ENCODE data around the gene SLC9A7.
A peak's percentile ranks its signal among the peaks of the same experiment; 100 is the strongest.

The SLC9A7 gene

DNA sequence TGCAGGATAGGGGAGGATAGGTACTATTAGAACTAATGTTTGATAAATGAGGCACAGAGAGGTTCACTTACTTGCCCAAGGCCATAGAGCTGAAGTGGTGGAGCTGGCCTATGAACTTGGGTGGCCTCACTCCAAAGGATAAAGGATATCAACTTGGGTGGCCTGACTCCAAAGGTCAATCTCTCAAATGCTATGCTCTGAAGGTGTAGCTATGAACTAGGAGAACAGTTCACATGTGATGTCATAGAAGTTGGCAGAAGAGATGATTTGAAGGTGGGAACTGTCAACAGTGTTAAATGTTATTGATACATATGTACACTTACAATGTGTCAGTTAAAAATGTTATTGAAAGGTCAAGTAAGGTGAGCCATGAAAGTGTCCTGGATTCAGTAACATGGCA lies 191.5 kb downstream of the SLC9A7 start:
- DNase-seq, result no peak

GRCh38 chrX:46561824-46562657 lies 196.9 kb downstream of the SLC9A7 start:
- DNase-seq, result peak in 1 of 2 experiments; percentile 50

DNA sequence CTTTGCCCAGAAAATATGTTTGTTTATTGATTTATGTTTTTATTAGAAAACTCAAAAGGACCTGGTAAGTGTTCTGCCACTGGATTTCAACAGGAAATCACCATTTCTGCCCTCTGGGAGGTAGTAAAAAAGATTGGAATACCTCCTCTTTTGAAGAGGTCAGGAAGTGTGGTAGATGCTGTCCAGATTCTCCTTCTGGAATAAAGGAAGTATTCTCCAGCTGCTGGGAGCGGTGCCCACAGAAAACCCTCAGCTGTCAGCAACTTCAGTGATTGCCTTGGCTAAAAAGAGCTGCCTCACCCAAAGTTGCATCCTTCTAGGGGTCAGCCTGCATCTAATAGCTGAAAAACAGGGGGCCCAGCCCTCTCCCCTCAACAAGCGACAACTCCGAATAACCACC lies 199.9 kb downstream of the SLC9A7 start:
- no peak for DNase-seq

- DNase-seq, result no peak
Observed at GRCh38 chrX:46554942-46555341, 204.0 kb downstream of the SLC9A7 start.

DNA sequence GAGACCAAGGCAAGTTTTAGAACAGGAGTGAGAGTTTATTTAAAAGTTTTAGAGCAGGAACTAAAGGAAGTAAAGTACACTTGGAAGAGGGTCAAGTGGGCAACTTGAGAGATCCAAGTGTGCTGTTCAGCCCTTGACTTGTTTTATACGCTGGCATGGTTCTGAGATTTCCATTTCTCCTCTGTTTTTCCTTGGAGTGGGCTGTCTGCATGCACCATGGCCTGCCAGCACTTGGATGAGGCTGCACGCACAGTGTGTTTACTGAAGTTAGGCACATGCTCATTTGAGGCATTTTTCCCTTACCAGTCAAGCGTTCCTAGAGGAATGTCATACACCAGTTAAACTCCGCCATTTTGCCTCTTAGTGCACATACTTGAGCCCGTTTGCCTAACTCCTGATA lies 205.0 kb downstream of the SLC9A7 start:
- no peak for DNase-seq

- no peak for DNase-seq
Observed at GRCh38 chrX:46551494-46552128, 207.3 kb downstream of the SLC9A7 start.

- DNase-seq, result no peak
Observed at GRCh38 chrX:46549914-46550313, 209.0 kb downstream of the SLC9A7 start.

All from NCI-H446 (cell line).